ENCODE measurements around the gene SWAP70.

DNA sequence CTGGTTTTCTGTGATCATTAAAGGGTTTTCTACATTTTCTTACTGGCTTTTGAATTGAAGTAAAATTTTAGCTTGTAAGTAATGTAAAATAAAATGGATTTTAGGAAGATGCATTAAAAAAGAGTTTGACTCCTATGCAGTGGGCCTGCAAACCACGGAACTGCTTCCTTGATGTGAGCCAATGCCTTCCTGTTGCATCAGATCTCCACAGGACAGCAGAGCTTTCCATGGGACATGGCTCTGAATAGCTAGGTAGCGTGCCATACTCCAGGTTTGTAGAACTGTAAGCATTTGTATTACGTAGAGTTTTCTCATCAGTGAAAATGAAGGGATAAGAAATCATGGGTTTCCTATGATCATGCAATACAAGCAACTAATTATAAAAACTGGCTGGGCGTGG, 133.4 kb downstream of the SWAP70 start:
- no peak for TF ChIP-seq ZFX (CRISPR knock-in tag; IDR thresholded peaks at IDR 0.05; ENCODE audit: low read depth)
- TF ChIP-seq MAFK (conservative IDR thresholded peaks at IDR 0.05 in 1 of 2, IDR thresholded peaks at IDR 0.05 in 1 of 2; ENCODE audit: low read length in 2 of 2): no peak
- TF ChIP-seq ZNF143 (CRISPR knock-in tag; IDR thresholded peaks at IDR 0.05): no peak
- no peak for TF ChIP-seq ZNF24 (IDR thresholded peaks at IDR 0.05)
- TF ChIP-seq RFX5 (IDR thresholded peaks at IDR 0.05; ENCODE audit: low read depth, low read length): no peak
- no peak for TF ChIP-seq KDM6A (CRISPR knock-in tag; IDR thresholded peaks at IDR 0.05; ENCODE audit: low read depth)
- TF ChIP-seq YY1 (IDR thresholded peaks at IDR 0.05; ENCODE audit: insufficient read depth, insufficient replicate concordance, low read depth, low read length): no peak
- TF ChIP-seq ZSCAN5A (CRISPR knock-in tag; IDR thresholded peaks at IDR 0.05; ENCODE audit: borderline replicate concordance): no peak
- TF ChIP-seq ETV5 (CRISPR knock-in tag; IDR thresholded peaks at IDR 0.05; ENCODE audit: borderline replicate concordance): no peak
- no peak for TF ChIP-seq SP1 (IDR thresholded peaks at IDR 0.05)
- no peak for TF ChIP-seq SP1 (CRISPR knock-in tag; IDR thresholded peaks at IDR 0.05)
